ENCODE measurements around the gene CHST8. TPM values are rescaled to one million over a fixed set of nuclear protein-coding genes. Genes with fewer than 3 reads are reported as not detected.
"Not testable (repeated sequence)": the region's sequence is repeated elsewhere in the genome, so short reads cannot be mapped to it uniquely, and the experiment has no call there.

CHST8 gene
- total RNA-seq, 1 donor from 2014 or later: 0.58 TPM

DNA sequence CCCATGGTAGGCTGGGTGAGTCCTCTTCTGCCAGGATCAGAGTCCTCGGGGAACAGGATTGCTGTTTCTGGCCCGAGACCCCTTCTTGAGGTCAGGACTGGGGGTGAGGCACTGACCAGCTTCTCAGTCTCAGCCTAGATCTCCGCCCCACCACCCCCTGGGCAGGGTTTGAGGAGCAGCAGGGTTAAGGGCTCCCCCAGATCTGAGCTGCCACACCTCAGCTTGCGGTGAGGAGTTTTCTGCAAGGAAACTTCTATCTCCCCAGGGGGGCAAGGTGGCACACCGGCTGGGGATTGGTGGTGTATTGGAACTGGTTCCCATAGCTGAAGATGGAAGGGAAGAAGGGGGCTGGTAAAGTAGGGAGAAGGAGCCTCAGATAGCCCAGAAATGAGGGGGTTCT, 19.5 kb downstream of the CHST8 start:
- no peak for DNase-seq (ENCODE audit: extremely low read depth, low read depth, low spot score)

DNA sequence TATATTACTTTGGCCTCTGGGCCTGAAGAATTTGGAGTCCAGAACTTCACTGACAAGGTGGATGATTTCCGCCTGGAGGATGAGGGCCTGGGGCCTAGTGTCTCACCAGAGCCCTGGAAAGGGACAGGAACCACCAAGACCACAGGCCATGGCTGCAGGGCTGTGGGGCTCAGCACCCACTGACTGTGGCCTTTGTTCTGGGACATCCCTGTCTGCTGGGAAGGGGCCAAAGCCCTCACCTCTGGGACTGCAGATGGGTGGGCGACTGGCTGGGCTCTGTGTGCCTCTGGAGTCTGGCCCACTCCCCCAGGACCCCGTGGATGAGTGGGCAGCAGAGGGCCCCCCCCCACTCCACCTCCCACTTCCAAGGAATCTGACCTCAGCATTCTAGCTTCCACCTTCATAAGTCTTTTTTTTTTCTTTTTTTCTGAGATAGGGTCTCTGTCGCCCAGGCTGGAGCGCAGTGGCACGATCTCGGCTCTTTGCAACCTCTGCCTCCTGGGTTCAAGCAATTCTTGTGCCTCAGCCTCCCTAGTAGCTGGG, 20.3 kb downstream of the CHST8 start:
- no peak for DNase-seq (ENCODE audit: extremely low read depth, low read depth, low spot score)

DNA sequence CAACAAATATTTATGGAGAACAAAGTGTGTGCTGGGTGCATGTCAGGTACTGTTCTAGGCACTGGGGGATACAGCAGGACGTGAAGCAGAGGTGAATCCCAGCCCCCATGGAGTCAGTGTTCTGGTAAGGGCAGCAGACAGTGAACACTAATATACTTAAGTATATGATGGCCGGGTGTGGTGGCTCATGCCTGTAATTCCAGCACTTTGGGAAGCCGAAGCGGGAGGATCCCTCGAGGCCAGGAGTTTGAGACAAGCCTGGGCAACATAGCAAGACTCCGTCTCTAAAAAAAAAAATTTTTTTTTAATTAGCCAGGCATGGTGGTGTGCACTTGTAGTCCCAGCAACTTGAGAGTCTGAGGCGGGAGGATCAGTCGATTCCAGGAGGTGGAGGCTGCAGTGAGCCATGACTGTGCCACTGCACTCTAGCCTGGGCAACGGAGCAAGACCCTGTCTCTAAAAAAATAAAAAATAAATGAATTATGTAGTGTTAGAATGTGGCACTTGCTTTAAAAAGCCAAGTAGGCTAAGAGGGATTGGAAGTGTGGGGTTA, 22.6 kb downstream of the CHST8 start:
- no peak for DNase-seq (ENCODE audit: extremely low read depth, low read depth, low spot score)

DNA sequence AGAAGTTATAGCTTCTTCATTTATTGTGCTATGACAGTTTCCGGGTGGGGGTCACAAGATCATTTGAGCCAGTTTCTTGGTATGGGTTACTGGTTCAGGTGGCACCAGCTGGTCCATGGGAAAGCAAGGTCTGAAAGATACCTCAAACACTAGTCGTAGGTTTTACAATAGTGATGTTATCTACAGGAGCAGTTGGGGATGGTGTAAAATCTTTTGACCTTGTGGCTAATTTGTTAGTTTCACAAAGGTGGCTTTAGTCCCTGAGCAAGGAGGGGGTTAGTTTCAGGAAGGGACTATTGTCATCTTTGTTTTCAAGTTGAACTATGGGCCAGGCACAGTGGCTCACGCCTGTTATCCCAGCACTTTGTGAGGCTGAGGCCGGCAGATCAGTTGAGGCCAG, 24.6 kb downstream of the CHST8 start:
- no peak for DNase-seq (ENCODE audit: extremely low read depth, low read depth, low spot score)

DNA sequence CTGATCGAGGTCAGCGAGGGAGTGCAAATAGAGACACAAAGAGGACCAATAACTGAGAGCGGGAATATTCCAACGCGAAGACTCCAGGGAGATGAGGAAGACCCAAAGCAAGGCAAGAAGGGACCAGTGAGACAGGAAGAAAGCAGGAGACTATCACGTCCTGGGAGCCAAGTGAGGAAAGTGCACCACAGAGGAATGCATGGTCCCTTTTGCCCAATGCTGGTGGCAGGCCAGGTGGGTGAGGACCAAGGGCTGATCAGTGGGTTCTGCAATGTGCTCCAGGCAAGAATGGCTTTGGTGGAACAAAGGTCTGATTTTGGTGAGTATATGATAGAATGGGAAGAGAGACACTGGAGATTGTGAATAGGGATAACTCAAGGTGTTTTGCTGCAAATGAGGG, 25.4 kb downstream of the CHST8 start:
- no peak for DNase-seq (ENCODE audit: extremely low read depth, low read depth, low spot score)

DNA sequence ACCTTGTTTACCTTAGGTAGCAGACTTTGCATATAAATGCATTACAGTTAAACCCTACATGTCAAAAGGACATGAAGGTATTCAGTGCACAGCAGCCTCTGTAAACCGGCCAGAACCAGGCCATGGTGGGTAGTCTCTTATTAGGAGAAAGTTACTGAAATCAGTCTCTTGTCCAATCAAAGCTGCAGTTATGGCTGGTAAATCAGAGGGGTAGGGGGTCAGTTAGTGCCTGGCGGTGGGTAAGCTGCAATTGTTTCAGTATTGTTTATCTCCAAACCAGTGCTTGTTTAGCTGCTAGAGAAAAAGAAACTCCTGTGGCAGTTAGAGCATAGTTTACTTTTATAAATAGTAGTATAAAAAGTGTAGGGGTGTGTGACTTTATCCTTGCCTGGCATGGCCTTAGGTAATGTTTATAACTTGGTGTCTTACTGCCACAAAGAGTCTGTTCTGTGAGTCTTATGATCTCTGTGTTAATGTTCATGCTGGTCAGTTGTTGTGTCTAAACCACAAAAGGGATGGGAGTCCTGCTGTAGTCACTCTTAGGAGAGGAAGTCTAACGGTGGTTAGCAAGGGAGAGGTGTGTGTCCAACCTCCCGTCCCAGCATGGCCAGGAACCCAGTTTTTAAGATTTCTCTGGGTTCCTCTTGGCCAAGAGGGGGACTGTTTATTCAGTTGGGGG, 28.0 kb downstream of the CHST8 start:
- DNase-seq (ENCODE audit: extremely low read depth, low read depth, low spot score): no peak

DNA sequence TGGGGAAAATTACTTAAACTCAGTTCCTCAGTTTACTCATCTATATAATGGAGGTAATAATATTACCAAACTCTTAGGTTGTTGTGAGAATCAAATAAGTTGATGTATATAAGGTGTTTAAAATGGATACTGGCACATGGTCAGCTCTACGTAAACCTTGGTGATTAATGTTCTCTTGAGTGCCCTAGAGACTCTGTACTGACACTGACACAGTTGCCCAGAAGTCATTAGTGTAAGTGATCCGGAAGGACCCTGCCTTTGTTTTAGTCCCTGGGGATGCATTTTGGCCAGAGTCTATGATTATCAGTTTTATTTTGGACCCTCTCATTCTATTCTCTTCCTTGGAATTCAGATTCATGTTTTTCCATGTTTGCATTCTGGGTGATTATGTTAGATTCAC, 31.9 kb downstream of the CHST8 start:
- no peak for DNase-seq (ENCODE audit: extremely low read depth, low read depth, low spot score)

DNA sequence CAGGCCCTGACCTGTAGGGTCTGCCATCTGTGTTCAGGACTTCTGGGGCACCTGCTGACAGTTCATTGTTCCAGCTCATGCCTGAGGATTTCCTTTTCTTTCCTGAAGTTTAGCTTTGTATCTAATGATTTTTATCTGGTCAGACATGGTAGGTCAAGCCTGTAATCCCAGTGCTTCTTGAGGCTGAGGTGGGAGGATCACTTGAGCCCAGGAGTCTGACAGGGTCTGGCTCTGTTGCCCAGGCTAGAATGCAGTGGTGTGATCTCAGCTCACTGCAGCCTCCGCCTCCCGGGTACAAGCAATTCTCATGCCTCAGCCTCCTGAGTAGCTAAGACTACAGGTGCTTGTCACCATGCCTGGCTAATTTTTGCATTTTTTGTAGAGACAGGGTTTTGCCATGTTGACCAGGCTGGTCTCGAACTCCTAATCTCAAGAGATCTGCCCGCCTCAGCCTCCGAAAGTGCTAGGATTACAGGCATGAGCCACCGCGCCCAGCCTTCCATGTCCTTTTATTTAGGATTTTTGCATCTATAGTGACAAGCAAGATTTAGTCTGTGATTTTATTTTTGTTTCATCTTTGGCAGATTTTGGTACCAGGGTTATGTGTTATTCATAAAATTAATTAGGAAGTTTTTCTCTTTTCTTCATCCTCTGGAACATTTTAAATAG, 33.2 kb downstream of the CHST8 start:
- DNase-seq (ENCODE audit: extremely low read depth, low read depth, low spot score): no peak

DNA sequence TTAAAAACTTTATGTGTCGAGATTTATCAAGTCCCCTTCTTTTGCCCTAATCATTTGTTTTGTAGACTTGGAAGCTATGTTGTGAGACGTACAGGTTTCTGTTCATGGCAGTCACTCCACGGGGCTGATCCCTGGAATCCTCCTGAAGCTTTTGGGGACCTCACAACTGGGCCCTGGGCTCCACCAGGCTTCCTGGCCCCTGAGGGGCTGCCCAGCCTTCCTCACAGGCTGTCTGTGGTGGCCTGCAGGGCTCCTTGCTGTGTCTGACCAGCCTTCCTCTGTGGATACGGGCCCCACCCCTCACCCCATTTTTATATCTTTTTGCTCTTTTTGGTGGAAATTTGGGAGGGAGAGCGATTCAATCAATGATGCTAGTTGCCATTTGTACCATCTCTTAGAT, 38.1 kb downstream of the CHST8 start:
- no peak for DNase-seq (ENCODE audit: extremely low read depth, low read depth, low spot score)

DNA sequence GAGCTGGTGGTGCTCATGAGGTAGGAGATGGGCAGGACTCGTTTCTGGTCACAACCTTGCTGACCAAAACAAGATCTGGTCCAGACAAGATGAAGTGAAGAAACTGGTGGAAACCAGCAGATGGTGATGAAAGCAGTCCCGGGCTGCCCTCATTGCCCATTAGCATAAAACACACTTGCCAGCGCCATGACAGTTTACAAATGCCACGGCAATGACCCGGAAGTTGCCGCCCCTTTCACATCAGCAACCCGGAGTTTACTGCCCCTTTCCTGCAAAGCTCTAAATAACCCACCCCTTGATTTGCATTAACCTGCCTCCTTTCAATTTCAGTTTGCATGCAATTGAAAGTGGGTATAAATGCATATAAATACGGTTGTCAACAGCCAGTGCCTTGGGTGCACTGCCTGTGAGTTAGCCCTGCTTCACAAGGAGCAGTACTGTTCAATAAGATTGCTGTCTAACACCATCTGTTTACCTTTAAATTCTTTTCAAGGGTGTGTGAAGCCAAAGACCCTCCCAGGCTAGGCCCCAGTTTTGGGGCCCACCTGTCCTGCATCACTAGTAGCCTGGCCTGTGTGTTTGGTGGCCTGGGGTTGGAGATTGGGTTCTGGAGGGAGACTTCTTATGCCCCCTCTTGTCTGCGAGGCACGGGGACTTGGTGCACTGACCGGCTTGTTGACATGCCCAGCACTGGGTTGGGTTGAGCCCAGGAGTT, 38.8 kb downstream of the CHST8 start:
- DNase-seq (ENCODE audit: extremely low read depth, low read depth, low spot score): no peak

DNA sequence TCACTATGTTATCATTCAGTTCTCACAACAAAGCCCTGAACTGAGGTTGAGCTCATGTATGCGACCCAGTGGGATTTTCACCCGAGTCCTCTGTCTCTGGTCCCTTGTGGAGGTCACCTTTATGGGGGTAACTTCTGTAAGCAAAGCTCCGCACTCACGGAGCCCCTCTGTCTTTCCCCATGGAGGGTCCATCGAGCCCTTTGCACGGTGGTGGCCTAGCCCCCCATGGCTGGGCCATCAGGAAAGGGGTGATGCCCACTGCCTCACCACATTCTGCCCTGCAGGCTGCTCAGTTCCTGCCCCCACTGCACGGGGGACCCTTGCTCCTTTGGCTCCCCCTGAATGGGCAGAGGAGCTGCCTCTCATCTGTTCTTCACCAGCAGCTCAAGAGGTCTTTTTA, 39.6 kb downstream of the CHST8 start:
- DNase-seq (ENCODE audit: extremely low read depth, low read depth, low spot score): no peak

DNA sequence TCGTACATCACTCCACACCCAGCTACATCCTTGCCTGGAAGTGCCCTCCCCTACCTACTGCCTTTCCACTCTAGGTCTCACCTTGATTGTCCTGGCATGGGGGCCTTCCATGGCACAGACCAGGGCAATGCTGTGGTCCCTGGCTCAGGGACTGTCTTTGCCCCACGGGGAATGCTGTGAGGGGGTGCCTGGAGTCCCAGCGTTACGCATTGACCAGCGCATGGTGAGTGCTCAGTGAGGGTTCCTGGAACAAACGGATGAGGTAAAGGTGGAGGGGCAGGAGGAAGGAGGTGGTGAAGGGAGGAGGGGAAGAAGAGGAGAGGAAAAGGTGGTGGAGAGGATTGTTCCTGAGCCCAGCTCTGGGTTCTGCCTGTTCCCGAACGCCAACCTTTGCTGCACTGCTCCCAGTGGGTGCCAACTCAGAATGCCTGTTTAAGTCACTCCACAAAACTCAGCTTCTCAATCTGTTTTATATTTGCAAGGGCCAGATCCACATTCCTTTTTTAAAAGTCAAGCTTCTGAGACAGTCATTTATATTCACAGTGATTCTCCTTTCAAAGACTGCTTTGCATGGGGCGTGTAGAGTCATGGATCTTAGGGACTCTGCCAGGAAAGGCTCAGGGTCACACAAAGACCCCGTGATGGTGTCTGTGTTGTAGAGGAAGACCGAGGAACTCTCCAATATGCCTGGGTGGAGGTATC, 40.8 kb downstream of the CHST8 start:
- no peak for DNase-seq (ENCODE audit: extremely low read depth, low read depth, low spot score)

DNA sequence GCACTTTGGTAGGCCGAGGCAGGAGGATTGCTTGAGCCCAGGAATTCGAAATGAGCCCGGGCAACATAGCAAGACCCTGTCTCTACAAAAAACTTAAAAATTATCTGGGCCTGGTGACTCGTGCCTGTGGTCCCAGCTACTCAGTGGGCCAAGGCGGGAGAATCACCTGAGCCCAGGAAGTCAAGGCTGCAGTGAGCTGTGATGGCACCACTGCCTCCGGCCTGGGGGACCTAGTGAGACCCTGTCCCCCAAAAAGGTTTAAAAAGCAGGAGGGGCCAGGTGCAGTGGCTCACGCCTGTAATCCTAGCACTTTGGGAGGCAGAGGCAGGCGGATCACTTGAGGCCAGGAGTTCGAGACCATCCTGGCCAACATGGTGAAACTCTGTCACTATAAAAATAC, 41.6 kb downstream of the CHST8 start:
- DNase-seq (ENCODE audit: extremely low read depth, low read depth, low spot score): not testable (repeated sequence)

DNA sequence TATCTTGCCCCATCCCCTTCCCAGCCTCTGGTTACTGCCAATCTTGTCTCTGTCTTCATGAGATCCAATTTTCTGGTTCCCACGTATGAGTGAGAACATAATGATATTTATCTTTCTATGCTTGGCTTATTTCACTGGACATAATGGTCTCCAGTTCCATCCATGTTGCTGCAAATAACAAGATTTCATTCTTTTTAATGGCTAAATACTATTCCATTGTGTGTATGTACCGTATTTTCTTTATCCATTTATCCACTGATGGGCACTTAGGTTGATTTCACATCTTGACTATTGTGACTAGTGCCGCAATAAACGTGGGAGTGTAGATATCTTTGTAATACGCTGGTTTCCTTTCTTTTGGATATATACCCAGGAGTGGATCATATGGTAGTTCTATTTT, 43.0 kb downstream of the CHST8 start:
- no peak for DNase-seq (ENCODE audit: extremely low read depth, low read depth, low spot score)

DNA sequence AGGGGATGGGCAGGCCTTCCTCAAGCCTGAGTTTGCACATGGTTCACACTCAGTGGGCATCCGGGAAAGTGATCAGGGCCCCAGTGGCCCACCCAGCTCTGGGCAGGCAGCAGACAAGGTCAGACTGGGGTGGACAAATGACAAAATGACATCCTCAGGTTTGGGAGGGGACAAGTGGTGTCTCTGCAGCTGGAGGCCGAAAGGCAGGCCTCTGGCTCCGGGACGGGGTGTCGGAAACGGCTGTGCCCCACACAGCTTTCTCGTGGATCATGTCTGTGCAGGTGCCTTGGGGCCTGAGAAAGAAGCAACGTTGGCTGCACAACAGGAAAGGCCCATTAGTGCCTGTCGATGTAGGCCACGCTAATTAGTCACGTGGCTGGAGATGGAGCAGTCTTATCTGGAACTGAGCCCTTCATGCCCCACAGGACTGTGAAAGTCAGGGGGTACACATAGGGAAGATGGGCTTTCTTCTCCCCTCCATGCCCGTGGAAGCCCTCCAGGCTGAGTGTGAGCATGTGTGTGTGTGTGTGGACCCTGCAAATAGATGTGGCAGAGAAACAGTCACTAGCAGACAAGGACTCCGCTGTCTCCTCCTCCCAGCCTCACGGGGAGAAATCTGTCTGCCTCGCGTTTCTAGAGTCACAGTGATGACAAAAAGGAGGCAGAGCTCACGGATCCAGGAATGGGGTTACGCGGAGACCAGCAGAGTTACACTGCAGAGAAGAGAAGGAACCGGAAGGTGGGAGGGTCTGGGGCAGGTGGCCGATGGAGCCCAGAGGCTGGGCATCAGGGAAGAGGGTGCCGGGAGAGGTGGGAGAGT, 44.2 kb downstream of the CHST8 start:
- DNase-seq (ENCODE audit: extremely low read depth, low read depth, low spot score): no peak

DNA sequence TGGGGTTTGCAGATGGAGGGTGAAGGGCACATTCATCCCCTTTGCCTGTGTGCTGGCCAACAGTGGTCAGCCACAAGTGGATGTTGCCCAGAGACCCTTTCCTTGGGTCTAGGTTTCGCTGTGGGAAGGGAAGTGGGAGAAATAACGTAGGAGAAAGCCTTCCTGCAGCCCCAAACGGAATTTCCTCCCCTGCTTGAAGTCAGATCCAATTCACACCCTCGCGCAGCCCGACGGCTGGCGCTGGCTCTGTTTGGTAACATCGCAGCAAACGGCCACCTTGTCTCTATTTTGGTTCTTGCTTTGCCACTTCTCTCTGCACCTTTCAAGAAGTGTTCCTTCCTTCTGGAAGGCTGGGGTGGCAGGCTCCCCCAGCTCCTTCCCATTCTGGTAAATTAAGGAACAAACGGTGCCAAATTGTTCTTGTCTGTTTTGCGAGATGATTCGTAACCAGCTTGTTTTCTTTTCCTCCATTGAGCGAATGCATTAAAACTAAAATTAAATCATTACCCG, 45.4 kb downstream of the CHST8 start:
- DNase-seq (ENCODE audit: extremely low read depth, low read depth, low spot score): no peak

DNA sequence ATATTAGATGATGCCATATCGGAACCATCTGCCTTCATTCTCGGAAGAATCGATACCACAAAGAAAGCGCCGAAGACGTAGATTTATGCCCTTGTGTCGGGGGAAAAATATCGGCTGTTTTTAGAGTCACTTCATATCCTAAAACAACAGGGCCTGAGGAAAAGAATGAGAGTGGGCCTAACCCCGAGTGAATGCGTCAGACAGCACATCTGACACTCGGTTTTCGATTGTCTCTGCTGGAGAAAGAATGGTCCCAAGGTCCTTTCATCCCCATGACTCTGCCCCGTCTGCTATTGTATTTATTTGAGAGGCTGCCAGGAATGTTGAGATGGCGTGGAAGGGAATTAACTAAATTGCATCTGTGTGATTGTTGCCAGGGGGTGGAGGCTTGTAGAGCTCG, 46.1 kb downstream of the CHST8 start:
- DNase-seq (ENCODE audit: extremely low read depth, low read depth, low spot score): no peak

DNA sequence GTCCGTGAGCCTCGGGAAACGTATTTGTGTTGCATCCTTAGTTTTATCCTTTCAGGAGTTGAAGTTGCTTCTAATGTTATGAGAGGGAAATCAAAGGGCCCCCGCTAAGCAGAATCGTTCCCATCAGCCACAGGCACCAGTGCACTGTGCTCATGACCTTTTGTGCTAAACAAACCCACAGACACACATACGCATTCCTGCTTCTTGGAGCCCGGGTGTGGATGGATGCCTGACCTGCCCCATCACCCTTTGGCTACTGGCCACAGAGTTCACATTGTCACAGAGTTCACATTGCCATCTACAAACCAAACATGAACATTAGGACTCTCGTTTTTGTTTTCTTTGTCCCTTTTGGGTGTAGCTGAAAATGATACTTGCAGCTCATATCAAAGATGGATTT, 47.2 kb downstream of the CHST8 start:
- DNase-seq (ENCODE audit: extremely low read depth, low read depth, low spot score): no peak

DNA sequence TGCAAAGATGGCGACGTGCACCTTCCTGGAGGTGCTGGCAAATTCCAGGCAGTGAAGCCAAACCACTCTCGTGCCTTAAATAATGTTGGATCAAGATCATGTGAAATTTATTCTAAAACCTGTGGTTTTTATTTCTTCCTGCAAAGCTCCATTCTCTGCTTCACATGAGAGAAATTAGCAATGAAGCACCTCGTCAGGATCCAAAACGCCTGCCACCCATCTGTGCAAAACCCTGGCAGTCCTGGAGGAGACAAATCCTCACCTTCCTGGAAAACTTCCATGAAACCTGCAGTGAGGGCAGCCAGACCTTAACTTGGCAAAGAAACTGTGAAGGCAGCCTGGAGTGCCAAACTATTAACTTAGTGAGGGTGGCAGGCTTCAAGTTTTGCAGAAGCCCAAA, 47.6 kb downstream of the CHST8 start:
- DNase-seq (ENCODE audit: extremely low read depth, low read depth, low spot score): no peak

DNA sequence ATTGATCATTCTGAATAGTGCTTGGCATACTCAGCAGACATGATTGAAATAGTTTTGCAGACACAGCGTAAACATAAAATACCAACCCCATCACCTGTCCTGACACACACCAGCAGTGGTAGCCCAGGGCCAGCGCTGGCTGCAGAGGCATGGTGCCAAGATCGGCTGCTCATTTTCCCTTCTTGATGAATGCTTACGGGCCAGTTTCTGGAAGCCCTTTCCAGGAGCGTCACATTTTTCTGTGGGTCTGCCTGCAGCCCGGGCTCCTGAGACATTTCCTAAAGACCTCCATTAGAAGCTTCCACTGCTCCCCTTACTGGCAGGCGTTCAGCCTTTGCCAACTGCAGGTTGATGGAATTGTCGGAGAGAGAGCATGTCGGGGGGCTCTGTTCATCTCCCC, 48.6 kb downstream of the CHST8 start:
- DNase-seq (ENCODE audit: extremely low read depth, low read depth, low spot score): no peak
